Spleen (tissue), 7 donors: Measurements from ENCODE around the gene MAPT.

Experiments
- POLR2AphosphoS5 ChIP-seq, 3 donors: sonication (generic); formaldehyde crosslinking; IDR thresholded peaks; one replicate each; pipeline ENCODE4 v1.5.1; 2017; ENCODE audit warnings: antibody characterized with exemption in 3 of 3
- TF ChIP-seq, protein P1 (sequence below), 11 experiments: fragments of 200-600 bp in 7 of 11; fragments of 450-650 bp in 4 of 11; sonication (generic) in 4 of 11; IDR thresholded peaks in 8 of 11; conservative IDR thresholded peaks in 3 of 11; 1 replicate in 7 of 11; 2 replicates in 4 of 11; pipeline versions ENCODE4 v1.4.0 to v1.8.0; 2016 to 2021; ENCODE audit warnings: antibody characterized with exemption in 11 of 11, inconsistent platforms in 4 of 11, mild to moderate bottlenecking in 1 of 11
- donor health status: DM: no; HTN: no; CAD: no; lungs with moderate emphysema.
- donor health status: DM: no; HTN: no; CAD: no.
- donor health status: DM: no; HTN: no; CAD: no.

DNA sequence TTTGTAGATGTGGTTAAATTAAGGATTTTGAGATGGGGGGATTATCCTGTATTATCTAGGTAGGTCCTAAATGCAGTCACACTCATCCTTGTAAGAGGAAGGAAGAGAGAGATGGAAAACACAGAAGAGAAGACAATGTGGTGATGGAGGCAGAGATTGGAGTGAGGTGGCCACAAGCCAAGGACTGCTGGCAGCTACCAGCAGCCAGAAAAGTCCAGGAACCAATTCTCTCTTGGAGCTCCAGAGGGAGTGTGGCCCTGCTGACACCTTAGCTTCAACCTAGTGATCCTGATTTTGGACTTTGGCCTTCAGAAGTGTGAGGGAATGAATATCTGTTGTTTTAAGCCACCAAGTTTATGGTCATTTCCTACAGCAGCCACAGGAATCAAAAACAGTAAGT lies 18.0 kb downstream of the MAPT start:
- TF ChIP-seq, protein P1, sequence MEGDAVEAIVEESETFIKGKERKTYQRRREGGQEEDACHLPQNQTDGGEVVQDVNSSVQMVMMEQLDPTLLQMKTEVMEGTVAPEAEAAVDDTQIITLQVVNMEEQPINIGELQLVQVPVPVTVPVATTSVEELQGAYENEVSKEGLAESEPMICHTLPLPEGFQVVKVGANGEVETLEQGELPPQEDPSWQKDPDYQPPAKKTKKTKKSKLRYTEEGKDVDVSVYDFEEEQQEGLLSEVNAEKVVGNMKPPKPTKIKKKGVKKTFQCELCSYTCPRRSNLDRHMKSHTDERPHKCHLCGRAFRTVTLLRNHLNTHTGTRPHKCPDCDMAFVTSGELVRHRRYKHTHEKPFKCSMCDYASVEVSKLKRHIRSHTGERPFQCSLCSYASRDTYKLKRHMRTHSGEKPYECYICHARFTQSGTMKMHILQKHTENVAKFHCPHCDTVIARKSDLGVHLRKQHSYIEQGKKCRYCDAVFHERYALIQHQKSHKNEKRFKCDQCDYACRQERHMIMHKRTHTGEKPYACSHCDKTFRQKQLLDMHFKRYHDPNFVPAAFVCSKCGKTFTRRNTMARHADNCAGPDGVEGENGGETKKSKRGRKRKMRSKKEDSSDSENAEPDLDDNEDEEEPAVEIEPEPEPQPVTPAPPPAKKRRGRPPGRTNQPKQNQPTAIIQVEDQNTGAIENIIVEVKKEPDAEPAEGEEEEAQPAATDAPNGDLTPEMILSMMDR (IDR thresholded peaks at IDR 0.05 in 8 of 11, conservative IDR thresholded peaks at IDR 0.05 in 3 of 11), result no peak
- TF ChIP-seq POLR2AphosphoS5 (IDR thresholded peaks at IDR 0.05), result no peak
